HepG2 (cell line): ENCODE measurements around the gene SLC41A1. TPM values are rescaled to one million over a fixed set of nuclear protein-coding genes. Genes with fewer than 3 reads are reported as not detected.

ENCODE experiments used
- ATF5 ChIP-seq: sonication (generic); formaldehyde crosslinking; IDR thresholded peaks from 2 replicates; pipeline ENCODE4 v1.4.0; 2020; ENCODE audit warnings: mild to moderate bottlenecking, low read depth, missing genetic modification reagents
- ATF7-NPFF ChIP-seq: sonication (generic); formaldehyde crosslinking; IDR thresholded peaks from 2 replicates; pipeline ENCODE4 v1.8.1; 2023; ENCODE audit warnings: mild to moderate bottlenecking, low read depth, missing genetic modification reagents, moderate library complexity
- DBP ChIP-seq: sonication (generic); formaldehyde crosslinking; IDR thresholded peaks from 2 replicates; pipeline ENCODE4 v1.4.0; 2020; ENCODE audit warnings: missing genetic modification reagents; ENCODE audit errors: not compliant biosample characterization
- E2F2 ChIP-seq: sonication (generic); formaldehyde crosslinking; IDR thresholded peaks from 2 replicates; pipeline ENCODE4 v1.4.0; 2020; ENCODE audit warnings: missing genetic modification reagents, borderline replicate concordance
- ESRRA ChIP-seq: sonication (generic); formaldehyde crosslinking; IDR thresholded peaks from 2 replicates; pipeline ENCODE4 v1.5.1; 2020; ENCODE audit warnings: mild to moderate bottlenecking, low read depth, missing genetic modification reagents
- HDAC6 ChIP-seq: fragments of 200-600 bp; sonication (generic); IDR thresholded peaks from 2 replicates; pipeline ENCODE4 v1.7.0; 2017; ENCODE audit warnings: mild to moderate bottlenecking, antibody characterized with exemption, low read length, low read depth
- IRF2 ChIP-seq: IDR thresholded peaks from 2 replicates; pipeline ENCODE4 v1.6.1; 2018; ENCODE audit warnings: missing genetic modification reagents, missing compliant biosample characterization
- KDM1A ChIP-seq: IDR thresholded peaks from 2 replicates; pipeline ENCODE4 v1.6.1; 2016; ENCODE audit warnings: missing compliant biosample characterization
- KMT2A ChIP-seq: sonication (generic); formaldehyde crosslinking; IDR thresholded peaks from 2 replicates; pipeline ENCODE4 v1.4.0; 2020; ENCODE audit warnings: missing genetic modification reagents
- LBX2 ChIP-seq: sonication (generic); formaldehyde crosslinking; IDR thresholded peaks from 2 replicates; pipeline ENCODE4 v1.5.0; 2020; ENCODE audit warnings: missing genetic modification reagents, mild to moderate bottlenecking, borderline replicate concordance
- RXRB ChIP-seq: IDR thresholded peaks from 2 replicates; pipeline ENCODE4 v1.6.1; 2016; ENCODE audit warnings: borderline replicate concordance, missing genetic modification reagents, missing compliant biosample characterization
- SIX4 ChIP-seq: sonication (generic); formaldehyde crosslinking; IDR thresholded peaks from 2 replicates; pipeline ENCODE4 v1.4.0; 2020; ENCODE audit warnings: missing genetic modification reagents
- SYNCRIP ChIP-seq: fragments of 200-400 bp; formaldehyde crosslinking; IDR thresholded peaks from 2 replicates; pipeline ENCODE4 v1.6.1; 2018; ENCODE audit warnings: mild to moderate bottlenecking, low read depth, low read length; ENCODE audit not compliant: insufficient read depth
- TEF ChIP-seq: sonication (generic); formaldehyde crosslinking; IDR thresholded peaks from 2 replicates; pipeline ENCODE4 v1.5.0; 2020; ENCODE audit warnings: missing genetic modification reagents
- U2AF1 ChIP-seq: fragments of 200-400 bp; formaldehyde crosslinking; optimal IDR thresholded peaks from 2 replicates; pipeline ENCODE3; 2017; ENCODE audit warnings: mild to moderate bottlenecking, low read depth, low read length
- ZNF12 ChIP-seq: sonication (generic); formaldehyde crosslinking; IDR thresholded peaks from 2 replicates; pipeline ENCODE4 v1.5.0; 2020; ENCODE audit warnings: missing genetic modification reagents
- ZNF142 ChIP-seq: sonication (generic); formaldehyde crosslinking; IDR thresholded peaks from 2 replicates; pipeline ENCODE4 v1.4.0; 2020; ENCODE audit warnings: missing genetic modification reagents
- ZNF354B ChIP-seq: sonication (generic); formaldehyde crosslinking; IDR thresholded peaks from 2 replicates; pipeline ENCODE4 v1.8.0; 2022; ENCODE audit warnings: mild to moderate bottlenecking, missing genetic modification reagents
- ZNF557 ChIP-seq: sonication (generic); formaldehyde crosslinking; IDR thresholded peaks from 2 replicates; pipeline ENCODE4 v1.4.0; 2020; ENCODE audit warnings: missing genetic modification reagents
- polyA plus RNA-seq, 8 experiments: library from polyadenylated mRNA; depleted of rRNA in 3 of 8; stranded (reverse) in 7 of 8; unstranded in 1 of 8; fragments of >200 nt; fragmentation: Illumina TruSeq in 4 of 8; extraction: Trizol in 4 of 8; gene quantifications; 2 replicates each; pipeline versions ENCODE4 v1.2.1 to v1.2.3, GENCODE V29; 2011 to 2016; ENCODE audit warnings: low read depth in 4 of 8, missing spikeins in 1 of 8, mixed read lengths in 1 of 8; ENCODE audit not compliant: insufficient read depth in 1 of 8
- total RNA-seq, 5 experiments: library from RNA; depleted of rRNA; stranded (reverse); fragments of >200 nt; fragmentation: Illumina TruSeq; extraction: Trizol; gene quantifications; 2 replicates each; pipeline ENCODE4 v1.2.3, GENCODE V29; 2016; ENCODE audit warnings: low read depth in 1 of 5

Gene SLC41A1
- total and polyA plus RNA-seq, 2 of the 13 experiments (the other 11 are each of a cell fraction or from before 2014, with no cell fraction given): 2.2 to 4.6 TPM

GRCh38 chr1:205749234-205750137 lies 63.5 kb downstream of the SLC41A1 start (continued):
- no peak for TF ChIP-seq ZNF142 (CRISPR knock-in tag)
- TF ChIP-seq ATF7-NPFF: peak; percentile 68
- peak; percentile 68 for TF ChIP-seq KMT2A
- no peak; the same call in 1 of the 2 replicates for TF ChIP-seq SIX4 (CRISPR knock-in tag)
- no peak for TF ChIP-seq LBX2 (CRISPR knock-in tag)
- peak; percentile 62; the same call in 1 of the 2 replicates for TF ChIP-seq IRF2 (CRISPR knock-in tag)
- TF ChIP-seq RXRB (CRISPR knock-in tag): peak; percentile 57; the same call in 1 of the 2 replicates
- TF ChIP-seq ZNF12: peak; percentile 12; the same call in 1 of the 2 replicates
- TF ChIP-seq E2F2 (CRISPR knock-in tag): no peak
- no peak for TF ChIP-seq KDM1A (CRISPR knock-in tag)
- TF ChIP-seq U2AF1: no peak
- TF ChIP-seq HDAC6: no peak
- no peak for TF ChIP-seq DBP (CRISPR knock-in tag)
- TF ChIP-seq ATF5: no peak
- TF ChIP-seq ZNF354B (CRISPR knock-in tag): no peak
- no peak for TF ChIP-seq ZNF557 (CRISPR knock-in tag)
- no peak for TF ChIP-seq ESRRA (CRISPR knock-in tag)
- TF ChIP-seq SYNCRIP: no peak
- TF ChIP-seq TEF (CRISPR knock-in tag): no peak
